ENCODE results near the gene CMTM4. TPM values are rescaled to one million over a fixed set of nuclear protein-coding genes. Genes with fewer than 3 reads are reported as not detected.

Gene CMTM4
- total and polyA plus RNA-seq, 2 donors (not counting 1 experiment from before 2014, with no cell fraction given): 0.06 to 0.59 TPM

- no peaks in the 10 kb centered on the region for H3K9me3 ChIP-seq (ENCODE audit: control extremely low read depth in 1 of 3, control insufficient read depth in 2 of 3, insufficient read depth in 1 of 3, low read length in 2 of 3)
These were observed 48.7 kb downstream of the CMTM4 start for GRCh38 chr16:66647866-66648265.

GRCh38 chr16:66641387-66641786, 55.2 kb downstream of the CMTM4 start:
- Mint-ChIP-seq H3K9me3 (ENCODE audit: insufficient read depth) (no peaks in the 10 kb centered on the region), H3K4me1 (no peaks in the 10 kb centered on the region), H3K4me3 (no peak overlapping the region), H3K27me3 (peaks cover 30% of the 10 kb centered on the region), H3K27ac (no peak overlapping the region)
- intact Hi-C loops (cut with micrococcal nuclease): no loop called here
- H3K27ac ChIP-seq (ENCODE audit: low read length in 2 of 2): no peak overlapping the region
- ChIA-PET CTCF (interaction anchor here (0.9 kb wide), 1 partner anchor 9 kb away, joined by 3 read pairs; no protein-coding TSS in a partner anchor), POLR2A (interaction anchor here (0.6 kb wide), 1 partner anchor 292 kb away, joined by 3 read pairs; no protein-coding TSS in a partner anchor)
- no peak overlapping the region for H3K4me2 ChIP-seq (replicated peaks; ENCODE audit: low read depth, low read length, poor library complexity, severe bottlenecking)
- H4K20me1 ChIP-seq (ENCODE audit: control insufficient read depth, insufficient read depth, low read length, poor library complexity, severe bottlenecking): no peaks in the 10 kb centered on the region
- H2AFZ ChIP-seq (ENCODE audit: insufficient read depth, low read depth, low read length, poor library complexity, severe bottlenecking): no peak overlapping the region
- H3K4me1 ChIP-seq (ENCODE audit: control insufficient read depth in 2 of 2, insufficient read depth in 2 of 2, low read length in 2 of 2): no peaks in the 10 kb centered on the region
- H3K36me3 ChIP-seq (replicated peaks in 1 of 2; ENCODE audit: control extremely low read depth in 1 of 2, control insufficient read depth in 1 of 2, extremely low read depth in 1 of 2, insufficient read depth in 2 of 2, low read length in 1 of 2): no peaks in the 10 kb centered on the region
- no peak for ATAC-seq (ENCODE audit: low read depth)
- peaks cover 0 to 14% (median 1%) of the 10 kb centered on the region in 4 experiments for H3K27me3 ChIP-seq (replicated peaks in 1 of 4; ENCODE audit: control extremely low read depth in 1 of 4, control insufficient read depth in 3 of 4, insufficient read depth in 4 of 4, low read length in 3 of 4)
- H3K79me2 ChIP-seq (ENCODE audit: control insufficient read depth, insufficient read depth, low read length): no peaks in the 10 kb centered on the region
- H3K4me3 ChIP-seq (ENCODE audit: control extremely low read depth in 1 of 5, extremely low read depth in 1 of 5, insufficient read depth in 1 of 5, low read depth in 2 of 5, low read length in 4 of 5): no peak overlapping the region
- H3K9ac ChIP-seq (ENCODE audit: low read length): no peak overlapping the region
- DNase-seq: no peak
- no peak for TF ChIP-seq EZH2 (IDR thresholded peaks at IDR 0.05; ENCODE audit: borderline replicate concordance, insufficient read depth, low read depth, low read length, poor library complexity, severe bottlenecking)
- TF ChIP-seq CTCF (IDR thresholded peaks at IDR 0.05): no peak
- no peaks in the 10 kb centered on the region for H3K9me3 ChIP-seq (ENCODE audit: control extremely low read depth in 1 of 3, control insufficient read depth in 2 of 3, insufficient read depth in 1 of 3, low read length in 2 of 3)
- no CpG with 5 or more reads among the region's 1 CpG for WGBS (ENCODE audit: insufficient coverage)

More at GRCh38 chr16:66647866-66648265, 48.7 kb downstream of the CMTM4 start:
- no peak overlapping the region for H3K27ac ChIP-seq (ENCODE audit: low read length in 2 of 2)
- H3K27me3 ChIP-seq (replicated peaks in 1 of 4; ENCODE audit: control extremely low read depth in 1 of 4, control insufficient read depth in 3 of 4, insufficient read depth in 4 of 4, low read length in 3 of 4): peaks cover 0 to 10% (median 2%) of the 10 kb centered on the region in 4 experiments
- H3K4me3 ChIP-seq (ENCODE audit: control extremely low read depth in 1 of 5, extremely low read depth in 1 of 5, insufficient read depth in 1 of 5, low read depth in 2 of 5, low read length in 4 of 5): no peak overlapping the region
- DNase-seq (no peak), ATAC-seq (ENCODE audit: low read depth) (no peak)
- ChIA-PET CTCF (interaction anchor here (0.8 to 1.2 kb wide), 2 partner anchors 48 to 165 kb away, joined by 3 read pairs; no protein-coding TSS in a partner anchor), POLR2A (no interaction called here)
- intact Hi-C loops (cut with micrococcal nuclease): no loop called here
- no peak overlapping the region for H3K27ac Mint-ChIP-seq
- WGBS (ENCODE audit: insufficient coverage): no CpG with 5 or more reads among the region's 1 CpG
- H3K4me1 ChIP-seq (ENCODE audit: control insufficient read depth in 2 of 2, insufficient read depth in 2 of 2, low read length in 2 of 2): peaks cover 5 to 9% of the 10 kb centered on the region in 2 donors
- H3K4me3 Mint-ChIP-seq: no peak overlapping the region
- no peaks in the 10 kb centered on the region for H3K9me3 Mint-ChIP-seq (ENCODE audit: insufficient read depth)
- no peak for TF ChIP-seq EZH2 (IDR thresholded peaks at IDR 0.05; ENCODE audit: borderline replicate concordance, insufficient read depth, low read depth, low read length, poor library complexity, severe bottlenecking)
- no peak for TF ChIP-seq CTCF (IDR thresholded peaks at IDR 0.05)
- no peaks in the 10 kb centered on the region for H3K79me2 ChIP-seq (ENCODE audit: control insufficient read depth, insufficient read depth, low read length)
- H4K20me1 ChIP-seq (ENCODE audit: control insufficient read depth, insufficient read depth, low read length, poor library complexity, severe bottlenecking): no peaks in the 10 kb centered on the region
- no peak overlapping the region for H3K4me2 ChIP-seq (replicated peaks; ENCODE audit: low read depth, low read length, poor library complexity, severe bottlenecking)
- H2AFZ ChIP-seq (ENCODE audit: insufficient read depth, low read depth, low read length, poor library complexity, severe bottlenecking): no peak overlapping the region
- H3K27me3 Mint-ChIP-seq: peaks cover 12% of the 10 kb centered on the region
- H3K9ac ChIP-seq (ENCODE audit: low read length): no peak overlapping the region
- peaks cover 8% of the 10 kb centered on the region for H3K4me1 Mint-ChIP-seq
- no peaks in the 10 kb centered on the region for H3K36me3 ChIP-seq (replicated peaks in 1 of 2; ENCODE audit: control extremely low read depth in 1 of 2, control insufficient read depth in 1 of 2, extremely low read depth in 1 of 2, insufficient read depth in 2 of 2, low read length in 1 of 2)

Data from B cell (primary cell).